H9 (cell line): ENCODE measurements around the gene SOX8. TPM values are rescaled to one million over a fixed set of nuclear protein-coding genes. Genes with fewer than 3 reads are reported as not detected.

ENCODE experiments used
- DNase-seq: peaks from one replicate; pipeline ENCODE4 v3.0.0-alpha.2; 2017
- H2AFZ ChIP-seq: one replicate; pipeline ENCODE4 v1.6.1; 2013; ENCODE audit warnings: mild to moderate bottlenecking, low read length, control low read depth, moderate library complexity
- H2AK5ac ChIP-seq: 2 replicates; pipeline ENCODE4 v1.6.1; 2013; ENCODE audit warnings: low read length, control low read depth, mixed read lengths; ENCODE audit not compliant: insufficient read length
- H2BK120ac ChIP-seq: one replicate; pipeline ENCODE4 v1.6.1; 2013; ENCODE audit warnings: low read depth, mild to moderate bottlenecking, low read length, control low read depth, inconsistent platforms; ENCODE audit not compliant: poor library complexity, severe bottlenecking
- H2BK12ac ChIP-seq: 2 replicates; pipeline ENCODE4 v1.6.1; 2013; ENCODE audit warnings: low read length, control low read depth, mixed read lengths, low read depth; ENCODE audit not compliant: insufficient read length
- H2BK15ac ChIP-seq: 2 replicates; pipeline ENCODE4 v1.6.1; 2013; ENCODE audit warnings: low read depth, low read length, control low read depth
- H2BK20ac ChIP-seq: one replicate; pipeline ENCODE4 v1.6.1; 2013; ENCODE audit warnings: low read depth, mild to moderate bottlenecking, low read length, control low read depth, inconsistent platforms; ENCODE audit not compliant: poor library complexity, severe bottlenecking
- H2BK5ac ChIP-seq: 2 replicates; pipeline ENCODE4 v1.6.1; 2013; ENCODE audit warnings: low read length, control low read depth, mixed read lengths; ENCODE audit not compliant: insufficient read length
- H3K14ac ChIP-seq: 2 replicates; pipeline ENCODE4 v1.6.1; 2013; ENCODE audit warnings: low read length, control low read depth; ENCODE audit not compliant: insufficient read depth
- H3K18ac ChIP-seq: 2 replicates; pipeline ENCODE4 v1.6.1; 2013; ENCODE audit warnings: low read depth, mild to moderate bottlenecking, mixed read lengths, low read length, control low read depth; ENCODE audit not compliant: insufficient read length
- H3K23ac ChIP-seq: 2 replicates; pipeline ENCODE4 v1.6.1; 2013; ENCODE audit warnings: low read length, control low read depth, mixed read lengths, low read depth; ENCODE audit not compliant: insufficient read length
- H3K23me2 ChIP-seq: 2 replicates; pipeline ENCODE4 v1.6.1; 2013; ENCODE audit warnings: low read depth, mild to moderate bottlenecking, mixed read lengths, low read length, control low read depth; ENCODE audit not compliant: insufficient read length, poor library complexity, severe bottlenecking
- H3K27ac ChIP-seq: 2 replicates; pipeline ENCODE4 v1.5.1; 2013; ENCODE audit warnings: low read length, control low read depth, mixed read lengths, low read depth; ENCODE audit not compliant: insufficient read length
- H3K27me3 ChIP-seq: 2 replicates; pipeline ENCODE4 v1.6.1; 2013; ENCODE audit warnings: low read length, control low read depth, inconsistent platforms; ENCODE audit not compliant: insufficient read depth
- H3K4ac ChIP-seq: 2 replicates; pipeline ENCODE4 v1.6.1; 2013; ENCODE audit warnings: low read depth, mild to moderate bottlenecking, control low read depth, inconsistent platforms, low read length, moderate library complexity
- H3K4me1 ChIP-seq: 2 replicates; pipeline ENCODE4 v1.6.1; 2013; ENCODE audit warnings: low read length, control low read depth, inconsistent platforms; ENCODE audit not compliant: insufficient read depth
- H3K4me2 ChIP-seq: 2 replicates; pipeline ENCODE4 v1.6.1; 2013; ENCODE audit warnings: low read length, control low read depth, mixed read lengths; ENCODE audit not compliant: insufficient read length, insufficient read depth
- H3K56ac ChIP-seq: 2 replicates; pipeline ENCODE4 v1.6.1; 2013; ENCODE audit warnings: low read depth, mild to moderate bottlenecking, mixed read lengths, low read length, control low read depth; ENCODE audit not compliant: insufficient read length
- H3K79me1 ChIP-seq: 2 replicates; pipeline ENCODE4 v1.6.1; 2013; ENCODE audit warnings: low read depth, mild to moderate bottlenecking, moderate library complexity, low read length, control low read depth, inconsistent platforms; ENCODE audit not compliant: insufficient read depth, poor library complexity, severe bottlenecking
- H3K79me2 ChIP-seq: 2 replicates; pipeline ENCODE4 v1.6.1; 2013; ENCODE audit warnings: low read length, control low read depth, inconsistent platforms; ENCODE audit not compliant: insufficient read depth
- H3K9ac ChIP-seq: 2 replicates; pipeline ENCODE4 v1.6.1; 2013; ENCODE audit warnings: low read length, control low read depth, mixed read lengths; ENCODE audit not compliant: insufficient read length; ENCODE audit errors: extremely low read depth
- H3K9me3 ChIP-seq: one replicate; pipeline ENCODE4 v1.6.1; 2013; ENCODE audit warnings: low read depth, low read length, inconsistent platforms; ENCODE audit not compliant: control insufficient read depth
- H3T11ph ChIP-seq: one replicate; pipeline ENCODE4 v1.6.1; 2013; ENCODE audit warnings: mild to moderate bottlenecking, low read length, control low read depth, inconsistent platforms
- H4K20me1 ChIP-seq: one replicate; pipeline ENCODE4 v1.6.1; 2013; ENCODE audit not compliant: control insufficient read depth, insufficient read length, insufficient read depth
- H4K5ac ChIP-seq: 2 replicates; pipeline ENCODE4 v1.6.1; 2013; ENCODE audit warnings: low read depth, mild to moderate bottlenecking, mixed read lengths, low read length, control low read depth; ENCODE audit not compliant: insufficient read length
- H4K8ac ChIP-seq: replicated peaks from 2 replicates; pipeline ENCODE4 v1.6.1; 2013; ENCODE audit warnings: low read length, control low read depth, mixed read lengths, low read depth; ENCODE audit not compliant: insufficient read length
- H4K91ac ChIP-seq: 2 replicates; pipeline ENCODE4 v1.6.1; 2013; ENCODE audit warnings: low read depth, mild to moderate bottlenecking, moderate library complexity, mixed read lengths, low read length, control low read depth; ENCODE audit not compliant: insufficient read length
- H3K27ac Mint-ChIP-seq, 3 experiments: 2 replicates in 2 of 3; 3 replicates in 1 of 3; pipeline ENCODE4 v1.8.0; 2020 to 2021; ENCODE audit warnings: mixed read lengths in 3 of 3, mild to moderate bottlenecking in 1 of 3, moderate library complexity in 1 of 3
- H3K27me3 Mint-ChIP-seq: 2 replicates; pipeline ENCODE4 v1.8.0; 2021; ENCODE audit warnings: low read depth, mild to moderate bottlenecking, moderate library complexity, mixed read lengths
- H3K36me3 Mint-ChIP-seq, 3 experiments: 2 replicates in 2 of 3; 3 replicates in 1 of 3; pipeline ENCODE4 v1.8.0; 2020 to 2021; ENCODE audit warnings: low read depth in 3 of 3, mixed read lengths in 3 of 3; ENCODE audit not compliant: insufficient read depth in 1 of 3
- H3K4me1 Mint-ChIP-seq, 2 experiments: 2 replicates each; pipeline ENCODE4 v1.8.0; 2020; ENCODE audit warnings: mixed read lengths in 2 of 2
- H3K4me3 Mint-ChIP-seq, 2 experiments: 2 replicates in 1 of 2; 3 replicates in 1 of 2; pipeline ENCODE4 v1.8.0; 2020 to 2021; ENCODE audit warnings: mild to moderate bottlenecking in 2 of 2, mixed read lengths in 2 of 2, moderate library complexity in 1 of 2
- H3K9me3 Mint-ChIP-seq, 2 experiments: 2 replicates in 1 of 2; 3 replicates in 1 of 2; pipeline ENCODE4 v1.8.0; 2020; ENCODE audit warnings: mild to moderate bottlenecking in 2 of 2, mixed read lengths in 2 of 2, moderate library complexity in 1 of 2
- WGBS: extraction: QIAGEN DNeasy Blood & Tissue Kit; methylation state at CpG from one replicate; pipeline ENCODE4 v1.1.7; 2013; ENCODE audit warnings: missing lambda C conversion rate, low lambda C conversion rate, mixed read lengths; ENCODE audit not compliant: insufficient read length; ENCODE audit errors: extremely low coverage; 5-methylcytosine and 5-hydroxymethylcytosine counted together
- total RNA-seq: library from RNA; stranded (reverse); gene quantifications from 2 replicates; pipeline ENCODE4 v1.2.1, GENCODE V29; 2021
- TF ChIP-seq, protein P1 (sequence below): fragments of 200-600 bp; sonication (generic); conservative IDR thresholded peaks from 3 replicates; pipeline ENCODE4 v1.8.0; 2021; ENCODE audit warnings: antibody characterized with exemption, mild to moderate bottlenecking

Gene SOX8
- total RNA-seq, 1 experiment from 2014 or later = 8.9 TPM

DNA sequence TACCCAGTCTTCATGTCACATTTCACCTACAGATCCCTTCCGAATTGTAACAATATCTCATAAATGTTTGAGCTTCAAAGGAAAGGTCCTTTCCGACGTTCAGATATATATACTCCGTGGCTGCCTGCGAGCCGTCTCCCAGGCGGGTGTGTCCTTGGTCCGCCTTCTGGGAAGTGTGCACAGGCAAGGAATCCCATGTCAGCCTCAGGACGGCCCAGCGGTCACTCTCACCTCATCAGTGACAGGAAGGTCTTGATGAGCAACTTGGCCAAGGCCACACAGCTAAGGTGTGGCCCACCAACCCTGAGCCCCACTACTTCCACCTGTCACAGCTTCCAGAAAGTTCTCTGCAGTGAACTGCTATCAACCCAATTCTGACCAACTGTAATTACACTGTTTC is 15.1 kb upstream of the SOX8 start:
- no peak overlapping the region for H2BK15ac ChIP-seq
- no peaks in the 10 kb centered on the region; the same call in 1 of the 2 replicates for H3K27me3 ChIP-seq
- no peak overlapping the region for H3K27ac ChIP-seq
- H3K9ac ChIP-seq = no peak overlapping the region
- no peak overlapping the region for H3K14ac ChIP-seq
- Mint-ChIP-seq H3K4me1 (peaks cover 6 to 9% of the 10 kb centered on the region in 2 experiments), H3K9me3 (peaks cover 0 to 3% of the 10 kb centered on the region in 2 experiments; a peak in 1 of 5 replicates), H3K36me3 (peaks cover 0 to 14% (median 8%) of the 10 kb centered on the region in 3 experiments; a peak in 5 of 7 replicates), H3K4me3 (no peak overlapping the region; a peak in 1 of 5 replicates), H3K27ac (no peak overlapping the region), H3K27me3 (peaks cover 22% of the 10 kb centered on the region)
- no peaks in the 10 kb centered on the region for H3K79me1 ChIP-seq
- H2BK120ac ChIP-seq = no peak overlapping the region
- no peak overlapping the region for H4K8ac ChIP-seq
- no peaks in the 10 kb centered on the region for H3K9me3 ChIP-seq
- no peak for DNase-seq
- H2BK5ac ChIP-seq = no peak overlapping the region
- H3K18ac ChIP-seq = no peak overlapping the region
- H3K4ac ChIP-seq = no peak overlapping the region
- H3T11ph ChIP-seq = no peak overlapping the region
- H3K79me2 ChIP-seq = no peaks in the 10 kb centered on the region
- no peak overlapping the region for H2BK20ac ChIP-seq
- no peaks in the 10 kb centered on the region for H4K20me1 ChIP-seq
- no peak overlapping the region for H3K23ac ChIP-seq
- no peak overlapping the region for H4K91ac ChIP-seq
- TF ChIP-seq, protein P1, sequence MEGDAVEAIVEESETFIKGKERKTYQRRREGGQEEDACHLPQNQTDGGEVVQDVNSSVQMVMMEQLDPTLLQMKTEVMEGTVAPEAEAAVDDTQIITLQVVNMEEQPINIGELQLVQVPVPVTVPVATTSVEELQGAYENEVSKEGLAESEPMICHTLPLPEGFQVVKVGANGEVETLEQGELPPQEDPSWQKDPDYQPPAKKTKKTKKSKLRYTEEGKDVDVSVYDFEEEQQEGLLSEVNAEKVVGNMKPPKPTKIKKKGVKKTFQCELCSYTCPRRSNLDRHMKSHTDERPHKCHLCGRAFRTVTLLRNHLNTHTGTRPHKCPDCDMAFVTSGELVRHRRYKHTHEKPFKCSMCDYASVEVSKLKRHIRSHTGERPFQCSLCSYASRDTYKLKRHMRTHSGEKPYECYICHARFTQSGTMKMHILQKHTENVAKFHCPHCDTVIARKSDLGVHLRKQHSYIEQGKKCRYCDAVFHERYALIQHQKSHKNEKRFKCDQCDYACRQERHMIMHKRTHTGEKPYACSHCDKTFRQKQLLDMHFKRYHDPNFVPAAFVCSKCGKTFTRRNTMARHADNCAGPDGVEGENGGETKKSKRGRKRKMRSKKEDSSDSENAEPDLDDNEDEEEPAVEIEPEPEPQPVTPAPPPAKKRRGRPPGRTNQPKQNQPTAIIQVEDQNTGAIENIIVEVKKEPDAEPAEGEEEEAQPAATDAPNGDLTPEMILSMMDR = no peak
- H3K4me1 ChIP-seq = no peaks in the 10 kb centered on the region
- no peak overlapping the region for H2AFZ ChIP-seq
- H3K56ac ChIP-seq = no peak overlapping the region
- H4K5ac ChIP-seq = no peak overlapping the region
- no CpG with 5 or more reads among the region's 10 CpGs for WGBS
- H2BK12ac ChIP-seq = no peak overlapping the region
- H3K4me2 ChIP-seq = no peak overlapping the region
- no peak overlapping the region for H2AK5ac ChIP-seq
- peaks cover 12% of the 10 kb centered on the region for H3K23me2 ChIP-seq
